Hepatocyte (in vitro differentiated cells): ENCODE data around the gene BMP10. TPM values are rescaled to one million over a fixed set of nuclear protein-coding genes. Genes with fewer than 3 reads are reported as not detected.

Source experiments
- DNase-seq: peaks from one replicate; pipeline ENCODE4 v3.0.0-alpha.2; 2016; ENCODE audit warnings: low spot score
- H2AFZ ChIP-seq: fragments of 200-600 bp; sonication (generic); 2 replicates; pipeline ENCODE4 v1.6.0; 2016; ENCODE audit warnings: antibody characterized with exemption, mild to moderate bottlenecking
- H3K27ac ChIP-seq: fragments of 200-600 bp; sonication (generic); 2 replicates; pipeline ENCODE4 v1.5.1; 2016; ENCODE audit warnings: mild to moderate bottlenecking
- H3K27me3 ChIP-seq: fragments of 200-600 bp; sonication (generic); 2 replicates; pipeline ENCODE4 v1.6.1; 2016
- H3K36me3 ChIP-seq: fragments of 200-600 bp; sonication (generic); replicated peaks from 2 replicates; pipeline ENCODE4 v1.5.1; 2016; ENCODE audit warnings: low read depth; ENCODE audit not compliant: insufficient read depth
- H3K4me1 ChIP-seq: fragments of 200-600 bp; sonication (generic); 2 replicates; pipeline ENCODE4 v1.5.1; 2016; ENCODE audit warnings: mild to moderate bottlenecking, moderate library complexity; ENCODE audit not compliant: insufficient read depth
- H3K4me2 ChIP-seq: fragments of 200-600 bp; sonication (generic); 2 replicates; pipeline ENCODE4 v1.6.0; 2016
- H3K4me3 ChIP-seq: fragments of 200-600 bp; sonication (generic); 2 replicates; pipeline ENCODE4 v1.5.1; 2016; ENCODE audit warnings: mild to moderate bottlenecking
- H3K79me2 ChIP-seq: fragments of 200-600 bp; sonication (generic); 2 replicates; pipeline ENCODE4 v1.6.0; 2017; ENCODE audit warnings: mild to moderate bottlenecking
- H3K9me2 ChIP-seq: fragments of 200-600 bp; sonication (generic); replicated peaks from 2 replicates; pipeline ENCODE4 v1.6.0; 2017; ENCODE audit warnings: mild to moderate bottlenecking; ENCODE audit not compliant: insufficient read depth
- H3K9me3 ChIP-seq: fragments of 200-600 bp; sonication (generic); 2 replicates; pipeline ENCODE4 v1.5.1; 2016; ENCODE audit warnings: low read depth, mild to moderate bottlenecking
- H4K20me1 ChIP-seq: fragments of 200-600 bp; sonication (generic); 2 replicates; pipeline ENCODE4 v1.6.0; 2016; ENCODE audit warnings: mild to moderate bottlenecking; ENCODE audit not compliant: insufficient read depth, poor library complexity, severe bottlenecking
- EZH2 ChIP-seq: fragments of 200-600 bp; sonication (generic); IDR thresholded peaks from 2 replicates; pipeline ENCODE4 v1.6.1; 2016; ENCODE audit warnings: antibody characterized with exemption, mild to moderate bottlenecking, borderline replicate concordance
- EZH2phosphoT487 ChIP-seq: fragments of 200-600 bp; sonication (generic); IDR thresholded peaks from one replicate; pipeline ENCODE4 v1.6.1; 2018; ENCODE audit warnings: antibody characterized with exemption, mild to moderate bottlenecking, low read depth, moderate library complexity; ENCODE audit not compliant: unreplicated experiment, severe bottlenecking
- WGBS: methylation state at CpG from one replicate; pipeline ENCODE4 v1.1.6; 2016; ENCODE audit warnings: low lambda C conversion rate; ENCODE audit errors: missing lambda C conversion rate; 5-methylcytosine and 5-hydroxymethylcytosine counted together
- polyA plus RNA-seq: library from polyadenylated mRNA; unstranded; fragments of >200 nt; fragmentation: Nextera tagmentation; extraction: Ambion mirVana; gene quantifications from 2 replicates; pipeline ENCODE4 v1.2.1, GENCODE V29; 2016
- total RNA-seq: library from RNA; depleted of rRNA; stranded (reverse); fragments of >200 nt; gene quantifications from 2 replicates; pipeline ENCODE4 v1.2.3, GENCODE V29; 2014
- TF ChIP-seq, protein P1 (sequence below): fragments of 200-600 bp; sonication (generic); IDR thresholded peaks from 2 replicates; pipeline ENCODE4 v1.5.1; 2016; ENCODE audit warnings: antibody characterized with exemption, mild to moderate bottlenecking; ENCODE audit not compliant: poor library complexity

BMP10 gene
- total and polyA plus RNA-seq, 2 experiments from 2014 or later: 0.27 TPM; not detected in 1

DNA sequence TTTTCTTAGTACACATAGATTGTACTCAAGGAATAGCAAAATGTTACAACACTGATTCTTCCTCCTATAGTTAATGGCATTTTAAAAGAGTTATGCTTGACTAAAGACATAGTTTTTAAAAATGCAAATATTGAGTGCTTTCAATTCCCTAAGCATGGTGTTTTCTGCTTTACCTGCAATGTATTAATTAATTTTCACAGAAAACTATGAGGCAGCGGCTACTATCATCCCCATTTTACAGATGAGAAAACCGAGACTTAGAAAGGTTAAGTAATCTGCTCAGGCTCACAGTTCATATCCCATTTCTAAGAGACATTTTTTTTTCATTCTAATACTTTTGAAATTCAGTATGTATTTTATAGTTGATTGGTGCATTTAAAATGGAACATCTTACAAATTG, 38.0 kb downstream of the BMP10 start:
- WGBS: 97% methylated on average over 2 of the region's 2 CpGs
- H3K9me3 ChIP-seq: no peaks in the 10 kb centered on the region
- TF ChIP-seq, protein P1, sequence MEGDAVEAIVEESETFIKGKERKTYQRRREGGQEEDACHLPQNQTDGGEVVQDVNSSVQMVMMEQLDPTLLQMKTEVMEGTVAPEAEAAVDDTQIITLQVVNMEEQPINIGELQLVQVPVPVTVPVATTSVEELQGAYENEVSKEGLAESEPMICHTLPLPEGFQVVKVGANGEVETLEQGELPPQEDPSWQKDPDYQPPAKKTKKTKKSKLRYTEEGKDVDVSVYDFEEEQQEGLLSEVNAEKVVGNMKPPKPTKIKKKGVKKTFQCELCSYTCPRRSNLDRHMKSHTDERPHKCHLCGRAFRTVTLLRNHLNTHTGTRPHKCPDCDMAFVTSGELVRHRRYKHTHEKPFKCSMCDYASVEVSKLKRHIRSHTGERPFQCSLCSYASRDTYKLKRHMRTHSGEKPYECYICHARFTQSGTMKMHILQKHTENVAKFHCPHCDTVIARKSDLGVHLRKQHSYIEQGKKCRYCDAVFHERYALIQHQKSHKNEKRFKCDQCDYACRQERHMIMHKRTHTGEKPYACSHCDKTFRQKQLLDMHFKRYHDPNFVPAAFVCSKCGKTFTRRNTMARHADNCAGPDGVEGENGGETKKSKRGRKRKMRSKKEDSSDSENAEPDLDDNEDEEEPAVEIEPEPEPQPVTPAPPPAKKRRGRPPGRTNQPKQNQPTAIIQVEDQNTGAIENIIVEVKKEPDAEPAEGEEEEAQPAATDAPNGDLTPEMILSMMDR: no peak
- TF ChIP-seq EZH2phosphoT487 (no peak), EZH2 (no peak)
- H3K36me3 ChIP-seq: no peaks in the 10 kb centered on the region
- no peaks in the 10 kb centered on the region for H3K27me3 ChIP-seq
- no peak overlapping the region for H2AFZ ChIP-seq
- no peak overlapping the region for H3K4me3 ChIP-seq
- DNase-seq: no peak
- no peaks in the 10 kb centered on the region for H4K20me1 ChIP-seq
- H3K79me2 ChIP-seq: no peaks in the 10 kb centered on the region
- H3K4me1 ChIP-seq: peaks cover 14% of the 10 kb centered on the region
- H3K4me2 ChIP-seq: no peak overlapping the region
- no peaks in the 10 kb centered on the region for H3K9me2 ChIP-seq
- no peak overlapping the region for H3K27ac ChIP-seq

DNA sequence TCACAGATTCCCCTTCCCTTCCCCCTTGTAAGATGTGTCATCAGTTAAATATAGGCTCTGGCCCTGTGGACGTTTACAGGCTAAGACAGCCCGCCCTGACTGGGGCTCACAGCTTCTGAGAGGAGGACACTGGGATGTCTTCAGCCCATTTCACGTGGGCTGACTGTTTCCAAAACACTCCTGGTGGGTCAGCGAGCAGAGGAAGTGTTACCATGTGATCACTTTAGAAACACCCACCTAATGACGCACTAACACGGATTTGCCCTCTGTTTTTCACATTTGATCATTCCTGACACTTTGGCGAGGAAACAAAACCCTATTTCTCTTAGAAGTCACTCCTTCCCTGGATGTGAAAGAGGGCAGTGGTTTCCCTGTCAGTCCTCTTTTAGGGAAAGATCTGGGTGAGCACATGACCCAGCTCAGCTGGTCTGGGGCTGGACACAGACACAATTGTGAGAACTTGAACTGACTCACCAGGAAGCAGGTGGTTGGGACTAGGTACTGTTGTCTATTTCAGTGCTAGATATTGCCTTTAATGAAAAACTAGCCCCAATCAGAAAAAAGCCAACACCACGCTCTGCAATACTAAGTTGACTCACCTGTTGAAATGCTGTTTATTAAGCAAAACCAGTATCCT, 38.8 kb downstream of the BMP10 start:
- H3K4me1 ChIP-seq: peaks cover 14% of the 10 kb centered on the region

GRCh38 chr2:68831686-68832232, 39.4 kb downstream of the BMP10 start:
- no peak overlapping the region for H3K4me3 ChIP-seq
- peak overlapping the region; percentile 42 for H3K27ac ChIP-seq
- no peaks in the 10 kb centered on the region for H3K27me3 ChIP-seq
- H3K9me2 ChIP-seq: no peaks in the 10 kb centered on the region
- no peak for DNase-seq
- H3K36me3 ChIP-seq: no peaks in the 10 kb centered on the region
- no peak overlapping the region for H3K4me2 ChIP-seq
- TF ChIP-seq, protein P1: no peak
- H3K9me3 ChIP-seq: no peaks in the 10 kb centered on the region
- no peaks in the 10 kb centered on the region for H4K20me1 ChIP-seq
- H3K4me1 ChIP-seq: peaks cover 14% of the 10 kb centered on the region
- no peaks in the 10 kb centered on the region for H3K79me2 ChIP-seq
- WGBS: 92% methylated on average over 3 of the region's 3 CpGs
- H2AFZ ChIP-seq: no peak overlapping the region

More for the DNA sequence above, 38.8 kb downstream of the BMP10 start:
- Histone ChIP-seq H4K20me1 (no peaks in the 10 kb centered on the region), H2AFZ (no peak overlapping the region), H3K36me3 (no peaks in the 10 kb centered on the region), H3K27ac (peak overlapping the region; percentile 42), H3K4me2 (no peak overlapping the region), H3K79me2 (no peaks in the 10 kb centered on the region), H3K27me3 (no peaks in the 10 kb centered on the region), H3K9me2 (no peaks in the 10 kb centered on the region), H3K4me3 (no peak overlapping the region), H3K9me3 (no peaks in the 10 kb centered on the region)
- whole genome bisulfite sequencing: 76% methylated on average over 8 of the region's 8 CpGs
- TF ChIP-seq, protein P1: no peak
- TF ChIP-seq EZH2phosphoT487: no peak
- TF ChIP-seq EZH2: no peak
- DNase-seq: peak; percentile 23
